Testis (tissue), 2 donors: ENCODE data around the gene PAMR1.

Experiments used
- CTCF ChIP-seq, 3 experiments: fragments of 450-650 bp in 2 of 3; fragments of 200-600 bp in 1 of 3; sonication (generic) in 1 of 3; IDR thresholded peaks; one replicate each; pipeline ENCODE4 v1.5.1; 2016 to 2019; ENCODE audit warnings: antibody characterized with exemption in 3 of 3, mild to moderate bottlenecking in 2 of 3, moderate library complexity in 1 of 3
- POLR2A ChIP-seq: fragments of 450-650 bp; IDR thresholded peaks from one replicate; pipeline ENCODE4 v1.6.1; 2017; ENCODE audit warnings: antibody characterized with exemption, mild to moderate bottlenecking, moderate library complexity

- TF ChIP-seq CTCF (IDR thresholded peaks at IDR 0.05) (no peak), POLR2A (no peak)
Measured at GRCh38 chr11:35412285-35412684, 113.1 kb downstream of the PAMR1 start.
